DMS153 treated with DMSO at 0.1 percent for 48 hours (cell line): ENCODE results near the gene TBX1.

Source experiments
- DNase-seq: peaks from one replicate; lab custom pipeline; 2025; ENCODE audit not compliant: unreplicated experiment; lab: John Stamatoyannopoulos, UW

The TBX1 gene

DNA sequence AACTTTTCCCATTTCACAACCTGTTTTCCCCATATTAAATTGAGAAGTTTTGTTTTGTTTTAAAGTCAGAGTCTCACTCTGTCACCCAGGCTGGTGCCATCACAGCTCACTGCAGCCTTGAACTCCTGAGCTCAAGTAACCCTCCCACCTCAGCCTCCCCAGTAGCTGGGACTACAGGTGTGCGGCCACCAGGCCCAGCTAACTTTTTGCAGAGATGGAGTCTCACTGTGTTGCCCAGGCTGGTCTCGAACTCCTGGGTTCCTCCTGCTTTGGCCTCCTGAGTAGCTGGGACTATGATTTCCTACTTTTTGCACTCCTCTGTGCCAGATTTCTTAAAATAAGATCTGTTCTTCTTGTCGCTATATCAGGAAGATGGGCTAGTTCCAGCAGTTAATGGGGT is 49.2 kb downstream of the TBX1 start:
- no peak for DNase-seq

DNA sequence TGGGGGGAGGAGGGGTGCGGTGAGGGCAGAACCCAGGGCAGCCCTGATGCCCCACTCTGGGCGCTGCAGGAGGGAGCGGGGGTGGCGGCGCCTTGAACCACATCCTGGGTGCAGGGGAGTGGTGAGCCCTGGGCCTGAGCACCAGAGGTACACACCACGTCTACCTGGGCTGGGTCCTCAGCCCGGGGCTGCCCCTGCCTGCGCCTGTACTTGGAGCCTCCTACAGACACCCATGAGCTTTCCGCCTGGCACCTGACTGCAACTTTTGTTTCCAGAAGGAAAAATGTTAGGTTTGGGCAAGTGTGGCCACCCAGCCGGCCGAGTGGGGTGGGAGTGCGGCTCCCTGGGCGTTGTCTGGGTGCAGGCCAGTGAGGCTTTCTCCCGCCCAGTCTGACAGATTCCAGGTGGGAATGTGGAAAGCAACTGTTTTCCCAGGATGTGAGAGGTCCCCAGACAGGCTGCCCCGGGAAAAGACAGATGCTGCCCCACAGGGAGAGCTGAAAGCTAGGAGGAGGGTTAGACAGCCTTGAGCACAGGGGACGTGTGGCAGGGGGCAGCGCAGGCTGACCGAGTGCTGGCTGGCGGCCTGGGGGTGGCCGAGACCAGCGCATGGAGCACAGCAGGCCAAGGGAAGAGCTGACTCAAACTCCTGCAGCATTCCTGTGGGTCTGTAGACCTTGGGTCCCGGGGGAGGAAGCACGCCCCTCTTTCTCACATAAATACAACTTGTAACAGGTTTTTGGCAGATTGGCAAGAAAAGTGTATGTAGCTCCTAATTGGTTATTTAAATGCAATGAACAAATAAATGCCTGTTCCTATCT is 50.0 kb downstream of the TBX1 start:
- no peak for DNase-seq

DNA sequence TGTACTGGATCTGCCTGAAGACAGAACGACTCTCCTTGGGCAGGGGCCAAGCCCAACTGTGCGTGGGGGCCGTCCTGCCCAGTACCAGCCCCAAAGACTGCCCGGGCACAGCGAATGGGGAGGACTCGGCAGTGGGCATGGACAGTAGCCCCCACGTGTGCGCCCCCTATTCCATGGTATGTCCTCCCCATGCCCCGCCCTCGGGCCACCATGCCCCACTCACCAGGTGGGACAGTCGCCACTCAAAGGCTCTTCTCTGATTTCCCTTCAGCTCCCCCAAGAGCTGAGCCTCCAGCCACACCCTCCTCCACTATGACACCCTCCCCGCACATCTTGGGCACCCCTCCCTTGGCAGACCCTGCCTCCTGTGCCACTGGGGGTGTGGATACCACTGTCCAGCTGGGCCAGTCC is 50.6 kb downstream of the TBX1 start:
- DNase-seq = no peak

DNA sequence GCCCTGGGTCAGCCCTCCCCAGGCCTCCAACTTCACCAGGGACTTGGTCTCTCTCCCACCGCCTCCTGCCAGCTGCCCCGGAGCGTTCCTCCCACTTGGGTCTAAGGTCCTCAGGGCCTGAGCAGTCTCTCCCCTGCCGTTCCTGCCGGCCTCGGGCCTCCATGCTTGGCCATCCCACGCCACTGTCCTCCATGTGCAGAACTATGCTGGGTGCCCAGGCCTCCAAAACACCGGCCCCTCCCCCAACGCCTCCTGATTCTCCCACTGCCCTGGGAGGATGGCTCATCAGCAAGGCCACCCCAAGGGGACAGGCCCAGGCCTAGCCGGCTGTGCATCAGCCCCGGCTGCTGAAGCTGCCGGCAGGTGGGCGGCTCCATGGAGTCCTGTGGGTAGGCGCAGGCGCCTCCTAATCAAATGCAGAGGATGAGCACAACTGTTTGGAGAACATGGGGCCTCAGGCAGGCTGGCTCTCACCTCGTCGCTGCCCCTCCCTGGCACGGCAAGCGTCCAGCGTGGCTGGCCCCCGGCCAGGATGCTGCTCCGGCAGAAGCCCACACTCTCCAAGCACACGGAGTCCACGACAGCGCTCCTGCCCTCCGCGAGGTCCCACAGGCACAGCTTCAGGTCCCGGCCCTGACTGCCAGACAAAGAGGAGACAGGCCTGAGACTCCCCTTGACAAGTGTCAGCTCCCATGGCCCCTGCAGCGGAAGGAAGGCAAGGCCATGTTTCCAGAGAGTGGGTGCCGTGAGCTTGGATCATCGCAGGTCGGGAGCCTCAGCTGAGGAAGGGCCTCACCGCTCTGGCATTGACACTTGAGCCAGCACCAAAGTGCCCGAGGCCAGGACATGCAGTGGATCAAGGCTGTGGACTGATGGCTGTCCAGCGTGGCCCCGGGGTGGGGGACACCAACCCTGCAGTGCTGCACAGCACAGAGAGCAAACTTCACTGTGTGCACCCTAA is 51.5 kb downstream of the TBX1 start:
- DNase-seq = no peak

DNA sequence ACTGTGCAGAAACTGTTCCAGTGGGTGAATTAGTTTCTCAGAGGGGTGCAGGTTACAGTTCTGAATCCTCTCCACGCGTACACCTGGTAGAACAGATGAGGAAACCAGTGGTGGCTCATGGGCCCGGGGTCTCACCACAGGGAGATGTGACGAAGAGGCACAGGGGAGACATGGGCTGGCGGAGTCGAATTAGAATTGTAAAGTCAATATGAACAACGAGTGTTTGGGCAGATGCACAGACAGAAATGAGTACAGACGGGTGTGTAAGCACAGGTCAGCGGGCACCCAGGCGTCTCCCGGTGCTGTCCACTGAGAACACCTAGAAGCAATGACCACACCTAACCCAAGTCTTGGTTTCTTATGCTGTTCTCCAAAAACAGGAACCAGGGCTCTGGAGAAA is 52.3 kb downstream of the TBX1 start:
- no peak for DNase-seq

DNA sequence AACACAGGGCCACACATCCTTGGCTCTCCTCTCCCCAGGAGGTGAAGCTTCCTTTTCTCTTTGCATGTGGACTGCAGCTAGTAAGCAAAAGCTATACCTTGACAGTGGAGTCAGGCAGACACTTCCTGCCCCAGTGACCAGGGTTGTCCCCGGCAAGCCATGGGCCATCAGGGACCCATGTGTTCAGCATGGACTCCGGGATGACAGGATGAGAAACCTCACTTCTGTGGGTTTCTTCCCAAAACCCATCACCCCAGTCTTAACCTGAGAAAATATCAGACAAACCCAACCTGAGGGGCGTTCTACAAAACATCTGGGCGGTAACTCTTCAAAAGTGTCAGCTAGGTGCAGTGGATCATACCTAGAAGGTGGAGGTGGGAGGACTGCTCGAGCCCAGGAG is 53.9 kb downstream of the TBX1 start:
- no peak for DNase-seq

DNA sequence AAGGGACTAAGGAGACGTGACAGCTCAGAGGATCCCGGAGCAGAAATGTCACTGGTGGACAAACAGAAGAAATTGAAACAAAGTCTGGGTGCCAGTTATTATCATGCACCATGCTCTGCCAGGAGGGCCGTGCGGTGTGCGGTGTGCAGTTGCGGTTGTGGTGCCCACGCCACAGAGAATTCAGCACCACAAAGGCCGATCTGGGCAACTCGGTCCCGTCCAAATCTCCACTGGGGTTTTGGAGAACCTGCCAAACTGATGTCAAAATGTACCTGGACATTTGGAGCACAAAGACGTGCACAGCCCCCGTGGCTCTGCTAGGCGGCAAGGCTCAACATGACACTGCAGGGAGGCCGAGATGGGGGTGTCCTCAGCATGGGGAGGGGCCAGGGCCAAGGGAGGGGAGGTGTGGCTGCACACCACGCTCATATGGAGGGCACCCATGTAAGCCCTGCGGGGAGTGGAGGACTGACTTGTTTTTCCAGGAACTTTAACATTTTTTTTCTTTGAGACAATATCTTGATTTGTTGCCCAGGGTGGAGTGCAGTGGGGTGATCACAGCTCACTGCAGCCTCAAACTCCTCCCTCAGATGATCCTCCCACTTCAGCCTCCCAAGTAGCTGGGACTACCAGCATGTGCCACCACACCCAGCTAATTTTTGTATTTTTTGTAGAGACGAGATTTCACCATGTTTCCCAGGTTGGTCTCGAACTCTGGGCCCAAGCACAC is 54.7 kb downstream of the TBX1 start:
- DNase-seq = no peak

DNA sequence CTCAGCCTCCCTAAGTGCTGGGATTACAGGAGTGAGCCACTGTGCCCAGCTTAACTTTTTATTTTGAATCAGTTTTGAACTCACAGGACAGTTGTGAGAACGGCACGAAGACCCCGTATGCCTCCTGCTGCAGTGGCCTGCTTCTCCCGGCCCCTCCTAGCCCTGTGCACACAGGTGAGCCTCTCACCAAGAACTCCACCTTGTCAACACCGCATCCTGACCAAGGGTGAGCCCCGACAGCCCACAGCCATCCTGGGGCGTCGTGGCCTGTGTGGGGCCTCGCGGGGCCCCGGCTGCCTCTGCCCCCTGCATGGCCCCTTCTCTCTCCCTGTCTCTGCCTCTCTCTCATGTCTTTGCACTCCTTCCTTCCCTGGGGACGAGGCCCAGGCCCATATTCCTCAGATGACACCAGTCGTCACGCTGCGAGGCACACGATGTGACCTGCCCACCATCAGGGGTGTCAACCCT is 55.3 kb downstream of the TBX1 start:
- DNase-seq = no peak

DNA sequence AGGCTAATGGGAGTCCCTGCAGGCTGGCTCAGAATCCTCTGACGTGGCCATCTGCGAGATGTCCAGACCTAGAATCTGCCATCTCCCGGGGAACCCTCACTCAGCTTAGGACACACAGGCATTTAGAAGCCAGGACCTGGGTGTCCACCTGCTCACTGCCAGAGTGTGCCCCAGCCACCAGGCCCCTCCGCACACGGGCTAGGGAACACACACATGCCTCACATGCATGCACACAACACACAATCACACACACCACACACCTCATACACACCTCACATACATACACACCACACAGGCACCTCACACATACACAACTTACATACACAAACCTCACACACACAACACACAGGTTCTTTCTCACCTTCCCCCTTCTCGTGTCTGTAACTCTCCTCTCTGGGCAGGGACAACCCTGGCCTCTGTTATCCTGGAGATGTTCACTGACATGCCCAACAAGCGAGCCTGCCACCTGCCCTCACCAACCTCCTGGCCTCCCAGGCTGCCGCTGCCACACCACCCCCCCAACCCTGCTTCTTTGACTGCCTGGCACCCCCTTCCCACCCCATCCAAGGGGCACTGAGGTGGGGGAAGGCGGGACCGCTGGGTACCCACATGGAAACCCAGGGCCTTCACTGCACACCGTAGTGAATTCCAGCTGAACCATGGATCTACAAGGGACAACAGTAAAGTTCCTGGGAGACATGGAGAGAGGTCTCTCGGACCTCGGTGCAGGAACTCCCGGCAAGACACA is 56.0 kb downstream of the TBX1 start:
- no peak for DNase-seq
